ENCODE data around the gene AXIN1. TPM values are rescaled to one million over a fixed set of nuclear protein-coding genes. Genes with fewer than 3 reads are reported as not detected.

The AXIN1 gene
- total and polyA plus RNA-seq, 2 donors (not counting 3 experiments of a cell fraction or from before 2014, with no cell fraction given) = 8.3 to 21.9 TPM

DNA sequence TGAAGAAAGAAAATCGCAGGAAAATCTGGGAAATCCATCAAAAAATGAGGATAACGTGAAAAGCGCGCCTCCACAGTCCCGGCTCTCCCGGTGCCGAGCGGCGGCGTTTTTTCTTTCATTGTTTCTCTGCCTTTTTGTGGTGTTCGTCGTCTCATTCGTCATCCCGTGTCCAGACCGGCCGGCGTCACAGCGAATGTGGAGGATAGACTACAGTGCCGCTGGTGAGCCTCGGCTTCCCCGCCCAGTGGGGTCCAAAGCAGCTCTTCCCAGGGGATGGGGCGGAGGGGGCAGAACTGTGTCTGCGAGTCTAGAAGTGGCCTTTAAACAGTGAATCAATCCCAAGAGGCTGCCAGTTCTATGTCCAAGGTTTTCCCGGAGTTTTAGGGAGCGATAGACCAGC, 98.1 kb downstream of the AXIN1 start:
- H2AFZ ChIP-seq (ENCODE audit: low read depth, low read length) = no peak overlapping the region
- POLR2A ChIA-PET = no interaction called here
- no TSS peak for BruUV-seq (replicated peaks)
- DNase-seq (ENCODE audit: low read depth, low spot score) (no peak), FAIRE-seq (no peak)
- peaks cover 0 to 2% of the 10 kb centered on the region in 2 experiments for H3K36me3 ChIP-seq (ENCODE audit: control insufficient read depth in 2 of 2, extremely low read depth in 1 of 2, insufficient read depth in 2 of 2, low read length in 2 of 2)
- H3K4me3 ChIP-seq (replicated peaks in 1 of 3; ENCODE audit: insufficient read depth in 1 of 3, low read depth in 1 of 3, low read length in 3 of 3) = no peak overlapping the region
- dilution Hi-C loops (cut with MboI; ENCODE audit: extremely low pct_ligation_motif_present, low sequenced_read_pairs) (no loop called here), intact Hi-C loops (cut with micrococcal nuclease) (no loop called here)
- no peaks in the 10 kb centered on the region for H3K9me1 ChIP-seq (replicated peaks; ENCODE audit: control insufficient read depth, extremely low read depth, insufficient read depth, low read length)
- TF ChIP-seq JUN (IDR thresholded peaks at IDR 0.05; ENCODE audit: borderline replicate concordance, insufficient read depth, insufficient read length, low read depth) = no peak
- TF ChIP-seq, protein P1, sequence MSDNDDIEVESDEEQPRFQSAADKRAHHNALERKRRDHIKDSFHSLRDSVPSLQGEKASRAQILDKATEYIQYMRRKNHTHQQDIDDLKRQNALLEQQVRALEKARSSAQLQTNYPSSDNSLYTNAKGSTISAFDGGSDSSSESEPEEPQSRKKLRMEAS (IDR thresholded peaks at IDR 0.05; ENCODE audit: insufficient read depth, insufficient read length) = no peak
- no peak for TF ChIP-seq POLR2AphosphoS5 (IDR thresholded peaks at IDR 0.05; ENCODE audit: insufficient read depth, low read depth, low read length)
- no peak overlapping the region for H3K9ac ChIP-seq (replicated peaks; ENCODE audit: extremely low read depth, insufficient read depth, low read length)
- H3K9me3 ChIP-seq (replicated peaks; ENCODE audit: control insufficient read depth, insufficient read depth, low read length) = no peaks in the 10 kb centered on the region
- CTCF ChIA-PET = interaction anchor here (0.5 kb wide), 1 partner anchor 83 kb away, joined by 4 read pairs; no protein-coding TSS in a partner anchor
- H3K4me2 ChIP-seq (ENCODE audit: insufficient read depth, low read length) = no peak overlapping the region
- no peaks in the 10 kb centered on the region for H3K27me3 ChIP-seq (ENCODE audit: control insufficient read depth in 2 of 2, insufficient read depth in 2 of 2, low read length in 2 of 2)
- peaks cover 12% of the 10 kb centered on the region for H3K4me1 ChIP-seq (ENCODE audit: control insufficient read depth, extremely low read depth, insufficient read depth, low read length)
- H3K27ac ChIP-seq (ENCODE audit: insufficient read depth, low read depth, low read length) = no peak overlapping the region
- H4K20me1 ChIP-seq (replicated peaks; ENCODE audit: control insufficient read depth, extremely low read depth, insufficient read depth, low read length) = no peaks in the 10 kb centered on the region
- no peaks in the 10 kb centered on the region for H3K79me2 ChIP-seq (ENCODE audit: control insufficient read depth, insufficient read depth, low read length)

DNA sequence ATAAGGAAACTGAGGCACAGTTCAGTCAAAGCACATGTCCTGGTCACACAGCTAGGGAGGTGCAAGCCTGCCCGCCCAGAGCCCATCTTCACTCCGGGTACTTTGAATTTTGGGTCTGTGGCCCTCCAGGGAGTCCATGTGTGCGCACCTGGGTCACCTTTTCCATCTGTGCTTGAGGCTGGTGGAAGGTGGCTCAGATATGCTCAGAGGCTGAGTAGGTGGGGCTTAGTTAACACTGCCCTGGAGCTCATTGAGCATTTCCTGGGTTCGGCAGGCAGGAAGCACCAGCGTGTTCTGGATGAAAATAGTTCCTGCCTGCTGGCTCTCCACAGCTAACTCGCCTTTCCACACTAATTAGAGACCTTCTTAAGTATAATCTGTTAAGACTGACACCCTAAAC, 98.7 kb downstream of the AXIN1 start:
- H3K4me3 ChIP-seq (replicated peaks in 1 of 3; ENCODE audit: insufficient read depth in 1 of 3, low read depth in 1 of 3, low read length in 3 of 3) = no peak overlapping the region
- POLR2A ChIA-PET = no interaction called here

More for the DNA sequence above, 98.7 kb downstream of the AXIN1 start:
- intact Hi-C loops (cut with micrococcal nuclease) (no loop called here), dilution Hi-C loops (cut with MboI; ENCODE audit: extremely low pct_ligation_motif_present, low sequenced_read_pairs) (no loop called here)
- FAIRE-seq (no peak), DNase-seq (ENCODE audit: low read depth, low spot score) (no peak)
- Histone ChIP-seq H3K36me3 (ENCODE audit: control insufficient read depth in 2 of 2, extremely low read depth in 1 of 2, insufficient read depth in 2 of 2, low read length in 2 of 2) (peaks cover 0 to 2% of the 10 kb centered on the region in 2 experiments), H3K9me3 (replicated peaks; ENCODE audit: control insufficient read depth, insufficient read depth, low read length) (no peaks in the 10 kb centered on the region), H3K4me1 (ENCODE audit: control insufficient read depth, extremely low read depth, insufficient read depth, low read length) (peaks cover 12% of the 10 kb centered on the region), H3K9me1 (replicated peaks; ENCODE audit: control insufficient read depth, extremely low read depth, insufficient read depth, low read length) (no peaks in the 10 kb centered on the region), H3K79me2 (ENCODE audit: control insufficient read depth, insufficient read depth, low read length) (no peaks in the 10 kb centered on the region), H3K9ac (replicated peaks; ENCODE audit: extremely low read depth, insufficient read depth, low read length) (no peak overlapping the region), H4K20me1 (replicated peaks; ENCODE audit: control insufficient read depth, extremely low read depth, insufficient read depth, low read length) (no peaks in the 10 kb centered on the region), H3K27ac (ENCODE audit: insufficient read depth, low read depth, low read length) (no peak overlapping the region), H2AFZ (ENCODE audit: low read depth, low read length) (no peak overlapping the region), H3K4me2 (ENCODE audit: insufficient read depth, low read length) (no peak overlapping the region), H3K27me3 (ENCODE audit: control insufficient read depth in 2 of 2, insufficient read depth in 2 of 2, low read length in 2 of 2) (no peaks in the 10 kb centered on the region)
- CTCF ChIA-PET = interaction anchor here (0.5 to 0.6 kb wide), 2 partner anchors 83 to 109 kb away, joined by 3 to 4 read pairs; no protein-coding TSS in a partner anchor
- no peak for TF ChIP-seq EZH2 (IDR thresholded peaks at IDR 0.05; ENCODE audit: borderline replicate concordance, low read depth, low read length, severe bottlenecking)
- TF ChIP-seq POLR2A (IDR thresholded peaks at IDR 0.05; ENCODE audit: low read depth, low read length) = no peak
- TF ChIP-seq, protein P1 (IDR thresholded peaks at IDR 0.05; ENCODE audit: insufficient read depth, insufficient read length) = no peak
- TF ChIP-seq POLR2AphosphoS5 (IDR thresholded peaks at IDR 0.05; ENCODE audit: insufficient read depth, low read depth, low read length) = no peak
- no peak for TF ChIP-seq FOS (IDR thresholded peaks at IDR 0.05; ENCODE audit: borderline replicate concordance, insufficient read depth, low read length)
- TF ChIP-seq, protein P2, sequence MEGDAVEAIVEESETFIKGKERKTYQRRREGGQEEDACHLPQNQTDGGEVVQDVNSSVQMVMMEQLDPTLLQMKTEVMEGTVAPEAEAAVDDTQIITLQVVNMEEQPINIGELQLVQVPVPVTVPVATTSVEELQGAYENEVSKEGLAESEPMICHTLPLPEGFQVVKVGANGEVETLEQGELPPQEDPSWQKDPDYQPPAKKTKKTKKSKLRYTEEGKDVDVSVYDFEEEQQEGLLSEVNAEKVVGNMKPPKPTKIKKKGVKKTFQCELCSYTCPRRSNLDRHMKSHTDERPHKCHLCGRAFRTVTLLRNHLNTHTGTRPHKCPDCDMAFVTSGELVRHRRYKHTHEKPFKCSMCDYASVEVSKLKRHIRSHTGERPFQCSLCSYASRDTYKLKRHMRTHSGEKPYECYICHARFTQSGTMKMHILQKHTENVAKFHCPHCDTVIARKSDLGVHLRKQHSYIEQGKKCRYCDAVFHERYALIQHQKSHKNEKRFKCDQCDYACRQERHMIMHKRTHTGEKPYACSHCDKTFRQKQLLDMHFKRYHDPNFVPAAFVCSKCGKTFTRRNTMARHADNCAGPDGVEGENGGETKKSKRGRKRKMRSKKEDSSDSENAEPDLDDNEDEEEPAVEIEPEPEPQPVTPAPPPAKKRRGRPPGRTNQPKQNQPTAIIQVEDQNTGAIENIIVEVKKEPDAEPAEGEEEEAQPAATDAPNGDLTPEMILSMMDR (IDR thresholded peaks at IDR 0.05; ENCODE audit: extremely low read depth in 1 of 2, insufficient read depth in 1 of 2, low read depth in 1 of 2, low read length in 2 of 2) = no peak
- no peak for TF ChIP-seq JUN (IDR thresholded peaks at IDR 0.05; ENCODE audit: borderline replicate concordance, insufficient read depth, insufficient read length, low read depth)
- TF ChIP-seq MYC (IDR thresholded peaks at IDR 0.05; ENCODE audit: low read depth, low read length) = no peak
- no peak for TF ChIP-seq GATA2 (IDR thresholded peaks at IDR 0.05; ENCODE audit: insufficient read depth, insufficient read length, low read depth, low read length)
- BruUV-seq (replicated peaks) = no TSS peak

Data from endothelial cell of umbilical vein (primary cell).